Activated CD8-positive, alpha-beta memory T cell treated with anti-CD3 and anti-CD28 coated beads for 24 hours (primary cell): ENCODE results near the gene SMPD1.
A peak's percentile ranks its signal among the peaks of the same experiment; 100 is the strongest.
"Not testable (repeated sequence)": the region's sequence is repeated elsewhere in the genome, so short reads cannot be mapped to it uniquely, and the experiment has no call there.

Source experiments
- DNase-seq: peaks from one replicate; pipeline ENCODE4 v3.0.0-alpha.2; 2020

The SMPD1 gene

DNA sequence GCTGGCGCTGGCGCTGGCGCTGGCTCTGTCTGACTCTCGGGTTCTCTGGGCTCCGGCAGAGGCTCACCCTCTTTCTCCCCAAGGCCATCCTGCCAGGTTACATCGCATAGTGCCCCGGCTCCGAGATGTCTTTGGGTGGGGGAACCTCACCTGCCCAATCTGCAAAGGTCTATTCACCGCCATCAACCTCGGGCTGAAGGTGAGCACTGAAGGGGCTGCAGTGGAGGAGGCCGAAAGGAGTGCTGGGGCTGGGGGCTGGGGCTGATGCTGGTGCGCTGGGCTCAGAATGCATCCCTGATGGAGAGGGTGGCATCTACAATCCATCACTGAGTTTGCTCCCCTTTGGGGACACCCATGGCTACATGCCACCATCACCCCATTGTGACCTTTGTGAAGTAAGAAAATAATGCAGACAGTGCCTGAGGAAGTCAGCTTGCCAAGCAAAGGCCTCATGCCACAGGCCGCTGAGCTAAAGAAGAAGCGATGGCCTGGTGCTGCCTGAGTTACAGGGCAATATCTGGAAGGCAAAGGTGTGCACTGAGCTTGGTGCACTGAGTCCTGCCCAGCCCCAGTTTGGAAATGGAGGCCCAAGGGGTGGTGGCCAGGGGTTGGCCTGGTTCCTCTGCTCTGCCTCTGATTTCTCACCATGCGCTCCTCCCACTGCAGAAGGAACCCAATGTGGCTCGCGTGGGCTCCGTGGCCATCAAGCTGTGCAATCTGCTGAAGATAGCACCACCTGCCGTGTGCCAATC lies 620 bp downstream of the SMPD1 start:
- no peak for DNase-seq

GRCh38 chr11:6391537-6392134 lies 1.4 kb downstream of the SMPD1 start:
- peak; percentile 59 for DNase-seq

- not testable (repeated sequence) for DNase-seq
Measured at GRCh38 chr11:6392251-6392650, 2.0 kb downstream of the SMPD1 start.

GRCh38 chr11:6393989-6394670 lies 3.9 kb downstream of the SMPD1 start:
- DNase-seq: no peak

DNA sequence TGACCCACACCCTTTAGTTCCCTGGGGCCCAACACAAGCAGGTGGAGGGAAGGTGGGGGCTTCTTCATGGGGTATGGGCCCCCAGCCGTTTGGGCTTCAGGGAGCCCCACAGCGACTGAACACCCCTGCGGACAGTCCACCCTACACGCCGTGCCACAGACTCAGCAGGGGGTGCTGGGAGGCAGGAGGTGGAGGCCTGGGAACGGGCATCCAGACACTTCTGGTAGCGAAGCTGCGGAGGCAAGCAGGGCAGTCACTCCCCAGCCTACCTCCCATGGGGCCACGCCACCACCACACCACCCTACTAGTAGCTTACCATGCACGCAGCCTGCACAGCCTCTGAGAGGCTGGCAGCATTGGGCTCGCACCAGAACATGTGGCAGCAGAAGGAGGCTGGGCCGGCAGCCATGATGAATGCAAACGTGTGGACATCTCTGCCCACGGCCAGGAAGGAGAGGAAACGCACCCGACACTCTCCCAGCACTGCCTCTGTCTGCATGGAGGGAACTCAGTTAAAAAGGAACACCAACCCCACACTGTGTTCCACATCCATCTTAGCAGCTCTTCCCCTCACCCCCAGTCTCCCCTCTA lies 5.3 kb downstream of the SMPD1 start:
- DNase-seq: no peak

- no peak for DNase-seq
Measured at GRCh38 chr11:6397156-6397555, 6.9 kb downstream of the SMPD1 start.

DNA sequence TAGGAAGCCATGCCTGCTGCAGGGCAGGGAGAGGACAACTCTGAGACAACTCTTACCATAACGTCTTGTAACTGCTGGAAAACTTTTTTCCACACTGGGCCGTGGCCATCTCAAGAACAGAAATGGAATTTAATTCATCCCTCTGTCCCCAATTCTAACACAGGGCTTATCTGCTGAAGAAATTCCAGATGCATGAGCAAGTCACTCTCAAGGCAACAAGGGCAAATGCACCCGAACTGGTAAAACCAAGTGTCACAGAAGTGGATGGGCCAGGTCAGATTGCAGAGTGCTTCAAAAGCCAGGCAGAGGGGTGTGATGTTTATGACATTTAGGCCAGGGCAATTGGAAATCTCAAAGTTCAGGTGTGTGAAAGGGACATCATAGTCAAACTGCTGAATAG lies 7.4 kb downstream of the SMPD1 start:
- no peak for DNase-seq

DNA sequence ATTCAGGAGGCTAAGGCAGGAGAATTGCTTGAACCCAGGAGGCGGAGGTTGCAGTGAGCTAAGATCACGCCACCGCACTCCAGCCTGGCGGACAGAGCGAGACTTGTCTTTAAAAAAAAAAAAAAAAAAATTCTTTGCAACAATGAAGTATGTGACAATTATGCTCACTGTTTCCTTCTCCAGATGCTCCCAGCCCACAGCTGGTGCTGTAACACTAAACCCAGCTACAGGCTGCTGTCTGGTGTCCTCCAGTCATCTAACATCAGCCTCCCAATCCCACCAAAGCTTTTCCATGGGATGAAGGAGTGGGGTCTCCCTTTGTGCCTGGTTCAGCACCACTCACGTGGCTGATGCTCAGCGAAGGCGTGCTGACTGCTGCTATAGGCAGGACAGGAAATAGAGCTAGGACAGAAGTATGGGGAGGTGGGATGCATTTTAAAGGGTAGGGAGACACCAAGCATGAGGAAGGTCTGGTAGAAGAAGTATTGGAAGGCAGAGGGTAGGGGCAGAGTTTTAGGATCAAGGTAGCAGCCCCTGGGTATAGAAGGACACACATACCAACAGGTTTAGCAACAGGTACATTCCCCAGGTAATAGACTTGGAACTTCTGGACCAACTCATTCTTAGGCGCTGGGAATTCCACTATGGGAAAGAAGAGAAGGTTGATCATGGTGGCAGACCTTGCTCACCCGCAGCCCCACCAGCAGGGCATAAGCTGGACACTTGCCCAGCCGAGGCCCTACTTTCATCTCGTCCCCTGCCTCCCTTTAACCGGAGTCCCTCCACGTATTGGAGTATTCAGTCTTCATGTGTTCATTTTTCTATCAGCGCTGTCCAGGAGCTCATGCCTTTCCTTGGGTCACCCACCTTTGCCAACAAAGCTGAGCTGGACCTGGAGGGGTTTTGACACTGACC lies 10.4 kb downstream of the SMPD1 start:
- no peak for DNase-seq

- DNase-seq: no peak
Measured at GRCh38 chr11:6401464-6401863, 11.2 kb downstream of the SMPD1 start.

GRCh38 chr11:6402061-6402470 lies 11.8 kb downstream of the SMPD1 start:
- peak; percentile 75 for DNase-seq

DNA sequence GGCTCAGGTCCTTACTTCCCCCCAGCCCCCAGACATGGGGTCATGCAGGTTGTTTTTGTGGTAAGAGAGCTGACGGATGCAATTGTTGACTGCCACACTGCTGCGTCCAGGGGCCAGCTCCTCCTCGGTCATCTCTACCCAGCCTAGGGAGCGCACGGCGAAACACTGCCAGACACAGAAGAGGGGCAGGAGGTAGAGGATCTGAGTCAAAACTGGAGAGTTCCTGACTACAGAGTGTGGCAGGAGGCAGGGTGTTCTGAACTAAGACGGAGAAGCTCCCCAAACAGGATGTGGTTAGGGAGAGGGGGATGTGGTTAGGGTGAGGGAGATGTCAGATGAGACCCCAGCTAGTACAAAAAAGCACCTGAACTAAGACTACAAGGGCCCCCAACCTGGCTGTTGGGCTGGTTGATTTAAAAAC lies 12.3 kb downstream of the SMPD1 start:
- DNase-seq: peak; percentile 80

DNA sequence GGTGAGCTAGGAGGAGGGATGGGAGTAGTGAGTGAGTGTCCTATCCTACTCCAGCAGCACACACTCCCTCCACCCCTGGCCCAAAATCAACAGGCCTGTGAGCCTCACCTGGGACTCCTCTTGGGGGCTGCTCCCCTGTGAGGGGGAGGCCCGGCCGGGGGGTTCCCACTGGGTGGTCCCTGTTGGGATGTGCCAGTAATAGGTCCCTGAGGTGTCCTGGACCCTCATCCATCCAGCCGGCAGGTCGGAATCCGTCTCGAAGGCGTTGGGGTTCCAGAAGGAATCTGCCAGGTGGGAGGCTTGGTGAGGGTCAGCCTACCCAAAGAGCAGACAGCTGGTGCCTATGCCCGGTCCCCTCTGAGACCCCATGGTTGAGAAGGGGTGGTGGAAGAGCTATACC lies 13.3 kb downstream of the SMPD1 start:
- peak; percentile 57 for DNase-seq

- DNase-seq: peak; percentile 59
Measured at GRCh38 chr11:6404342-6405051, 14.2 kb downstream of the SMPD1 start.

DNA sequence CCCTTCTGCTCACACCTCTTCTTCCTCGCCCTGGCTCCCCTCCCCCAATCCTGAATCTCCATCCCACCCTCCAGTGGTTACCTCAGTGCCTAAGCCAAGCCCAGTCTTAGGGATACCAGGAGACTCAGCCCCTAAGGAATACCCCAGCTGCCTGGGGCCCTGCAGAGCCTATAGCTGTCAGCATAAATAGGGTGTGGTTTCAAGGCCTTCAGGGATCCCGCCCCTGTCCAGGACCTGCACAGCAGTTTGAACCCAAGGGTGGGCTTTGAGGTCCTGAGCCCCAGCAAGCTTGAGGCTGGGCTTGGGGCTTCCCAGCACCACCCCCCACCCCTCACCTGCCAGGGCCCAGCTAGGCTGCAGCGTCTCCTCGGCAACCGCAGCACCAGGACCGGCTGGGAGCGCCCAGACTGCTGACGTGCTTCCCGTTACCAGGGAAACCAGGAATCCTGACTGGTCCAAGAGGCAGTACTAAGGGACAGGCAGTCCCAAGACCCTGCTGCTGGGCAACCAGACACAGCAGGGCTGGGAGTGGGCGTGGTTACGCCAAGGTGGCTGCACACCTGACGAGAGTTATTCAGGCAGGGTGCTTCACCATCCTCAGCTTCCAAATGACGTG lies 14.9 kb downstream of the SMPD1 start:
- no peak for DNase-seq

GRCh38 chr11:6405846-6406245 lies 15.6 kb downstream of the SMPD1 start:
- no peak for DNase-seq

DNA sequence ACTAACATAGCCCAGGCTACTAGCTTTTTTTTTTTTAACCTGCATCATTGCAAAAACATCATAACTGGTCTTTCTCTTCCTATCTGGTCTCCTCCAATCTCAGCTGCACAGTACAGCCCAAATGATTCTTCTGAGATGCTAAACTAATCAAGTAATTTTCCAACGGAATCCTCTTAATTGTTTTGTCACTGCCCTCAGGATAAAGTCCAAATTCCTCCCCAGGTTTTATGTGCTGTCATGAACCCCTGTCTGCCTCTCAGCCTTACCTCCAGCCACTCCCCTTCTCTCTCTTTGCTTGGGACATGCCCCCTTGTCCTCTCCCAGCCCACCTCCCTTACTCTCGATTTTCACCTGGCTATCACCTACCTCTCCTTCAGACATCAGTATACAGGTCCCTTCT lies 16.1 kb downstream of the SMPD1 start:
- no peak for DNase-seq

DNA sequence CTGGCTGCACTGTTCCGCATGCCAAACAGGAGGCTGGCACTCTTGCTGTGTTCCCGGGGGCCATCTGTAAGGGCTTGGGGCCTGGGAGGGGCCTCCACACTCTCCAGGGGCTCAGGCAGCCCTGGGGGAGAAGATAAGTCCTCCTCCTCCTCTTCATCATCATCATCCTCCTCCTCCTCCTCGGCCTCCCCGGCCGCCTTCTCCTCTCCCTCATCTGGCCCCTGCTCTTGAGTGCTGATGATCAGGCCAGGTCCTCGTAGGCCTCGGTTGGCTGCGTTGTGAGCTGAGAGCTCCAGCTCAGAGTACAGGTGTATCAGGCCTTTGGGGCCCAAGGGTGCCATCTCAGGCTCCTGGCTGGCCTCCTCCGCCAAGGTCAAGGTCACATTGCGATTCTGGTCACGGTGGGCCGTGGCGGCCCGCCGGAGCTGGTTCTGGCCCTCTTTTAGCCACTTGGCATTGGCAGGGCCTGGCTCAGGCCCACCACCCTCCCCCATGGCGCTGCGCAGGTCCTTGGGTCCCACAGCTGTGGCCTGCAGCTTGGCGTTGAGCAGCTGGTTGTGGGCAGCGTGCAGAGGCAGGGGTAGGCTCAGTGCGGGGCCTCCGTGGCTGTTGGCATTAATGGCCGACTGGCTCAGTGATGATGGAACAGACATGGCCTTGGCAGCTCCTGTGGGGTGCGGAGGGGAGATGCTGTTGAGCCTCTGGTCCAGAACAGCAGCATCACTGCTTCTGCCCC lies 20.6 kb downstream of the SMPD1 start:
- no peak for DNase-seq

DNA sequence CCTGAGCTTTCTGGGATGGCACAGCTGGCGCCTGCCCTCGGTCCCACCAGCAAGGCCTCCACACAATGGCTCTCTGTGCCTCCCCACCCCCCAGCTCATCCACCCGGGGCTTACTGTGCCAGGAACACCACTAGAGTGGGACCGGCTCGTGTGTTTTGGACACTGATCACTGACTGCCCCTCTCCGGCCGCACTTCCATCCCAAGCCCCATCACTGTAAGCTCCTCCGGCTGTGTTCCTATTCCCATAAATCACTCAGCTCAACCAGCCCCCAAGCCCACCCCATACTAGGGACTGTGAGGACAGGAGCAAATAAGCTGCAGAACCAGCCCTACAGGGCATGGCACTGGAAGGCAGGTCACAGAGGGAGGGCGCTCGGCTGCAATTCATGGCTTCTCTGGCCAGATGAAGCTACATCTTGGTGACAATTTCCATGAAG lies 21.3 kb downstream of the SMPD1 start:
- no peak for DNase-seq

- peak; percentile 79 for DNase-seq
Measured at GRCh38 chr11:6413791-6414201, 23.5 kb downstream of the SMPD1 start.

DNA sequence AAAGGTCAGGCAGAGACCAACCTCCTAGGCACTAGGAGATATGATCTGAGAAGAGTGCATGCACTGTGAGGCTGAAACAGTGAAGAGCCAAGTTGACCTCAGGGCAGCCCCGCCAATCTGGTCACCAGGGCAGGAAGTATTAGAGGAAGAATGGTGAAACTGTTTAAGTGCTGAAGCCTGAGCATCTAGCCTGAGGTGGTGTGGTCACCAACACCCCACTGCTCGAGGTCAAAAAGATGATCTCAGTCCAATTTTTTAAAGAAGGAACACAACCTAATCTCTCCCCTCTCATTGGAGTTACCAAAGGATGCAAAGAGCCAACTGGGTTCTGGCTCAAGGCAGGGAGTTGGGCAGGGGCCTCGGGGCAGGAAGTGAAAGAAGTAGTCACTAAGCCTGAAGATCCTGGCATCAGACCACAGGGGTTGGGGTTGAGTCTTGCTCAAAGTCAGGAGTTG lies 24.6 kb downstream of the SMPD1 start:
- no peak for DNase-seq

GRCh38 chr11:6415797-6416196 lies 25.5 kb downstream of the SMPD1 start:
- DNase-seq: no peak
